ENCODE results near the gene LCN2. TPM values are rescaled to one million over a fixed set of nuclear protein-coding genes. Genes with fewer than 3 reads are reported as not detected.

Gene LCN2
- total and polyA plus RNA-seq, 9 of the 15 experiments (the other 6 are each of a cell fraction or from before 2014, with no cell fraction given), result 0.10 to 1.2 (median 0.44) TPM; not detected in 1

DNA sequence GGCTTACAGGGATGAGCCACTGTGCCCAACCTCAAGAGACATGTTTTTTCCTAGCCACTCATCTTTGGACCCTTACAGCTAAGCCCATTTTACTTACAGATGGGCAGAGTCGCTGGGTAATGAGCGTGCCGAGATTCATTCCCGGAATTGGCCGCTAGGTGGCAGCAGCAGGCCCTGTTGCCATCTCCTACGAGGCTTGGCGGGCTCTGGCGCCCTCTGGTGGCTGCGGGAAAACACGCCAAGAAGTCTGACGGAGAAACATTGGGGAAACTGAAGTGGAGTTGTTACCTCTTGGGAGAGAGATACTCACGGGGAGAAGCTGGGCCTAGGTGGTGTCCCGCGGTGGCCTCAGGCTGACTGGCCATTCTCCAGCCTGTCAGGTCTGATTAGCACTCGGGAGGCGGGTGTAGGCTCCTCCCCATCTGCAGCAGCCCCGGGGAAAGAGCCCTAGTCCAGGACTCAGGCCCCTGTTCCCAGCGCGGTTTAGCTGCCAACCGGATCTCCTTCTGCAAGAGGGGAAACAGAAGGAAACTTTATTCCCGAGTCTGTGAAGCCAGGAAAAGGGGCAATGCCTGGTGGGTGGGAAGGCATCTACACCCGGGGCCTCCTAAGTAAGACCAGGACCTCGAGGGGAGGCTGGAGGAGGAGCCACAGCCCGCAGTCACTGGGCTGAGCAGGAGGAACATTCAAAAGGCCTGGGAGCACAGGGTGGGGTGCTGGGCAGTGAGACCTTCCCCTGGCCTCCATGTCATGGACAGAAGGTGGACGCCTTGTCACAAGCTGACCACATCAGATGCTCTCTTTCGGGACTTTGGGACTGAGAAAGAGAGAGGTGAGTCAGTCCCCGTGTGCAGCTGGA lies 31.4 kb upstream of the LCN2 start (continued):
- TF ChIP-seq, protein P1, sequence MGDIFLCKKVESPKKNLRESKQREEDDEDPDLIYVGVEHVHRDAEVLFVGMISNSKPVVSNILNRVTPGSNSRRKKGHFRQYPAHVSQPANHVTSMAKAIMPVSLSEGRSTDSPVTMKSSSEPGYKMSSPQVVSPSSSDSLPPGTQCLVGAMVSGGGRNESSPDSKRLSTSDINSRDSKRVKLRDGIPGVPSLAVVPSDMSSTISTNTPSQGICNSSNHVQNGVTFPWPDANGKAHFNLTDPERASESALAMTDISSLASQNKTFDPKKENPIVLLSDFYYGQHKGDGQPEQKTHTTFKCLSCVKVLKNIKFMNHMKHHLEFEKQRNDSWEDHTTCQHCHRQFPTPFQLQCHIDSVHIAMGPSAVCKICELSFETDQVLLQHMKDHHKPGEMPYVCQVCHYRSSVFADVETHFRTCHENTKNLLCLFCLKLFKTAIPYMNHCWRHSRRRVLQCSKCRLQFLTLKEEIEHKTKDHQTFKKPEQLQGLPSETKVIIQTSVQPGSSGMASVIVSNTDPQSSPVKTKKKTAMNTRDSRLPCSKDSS (IDR thresholded peaks at IDR 0.05; ENCODE audit: low read depth, partially characterized antibody), result no peak
- no peak for TF ChIP-seq ZNF668 (CRISPR knock-in tag; IDR thresholded peaks at IDR 0.05)
- peak; percentile 50; the same call in 1 of the 2 replicates for TF ChIP-seq FOXJ2 (tag; IDR thresholded peaks at IDR 0.05)
- TF ChIP-seq, protein P2, sequence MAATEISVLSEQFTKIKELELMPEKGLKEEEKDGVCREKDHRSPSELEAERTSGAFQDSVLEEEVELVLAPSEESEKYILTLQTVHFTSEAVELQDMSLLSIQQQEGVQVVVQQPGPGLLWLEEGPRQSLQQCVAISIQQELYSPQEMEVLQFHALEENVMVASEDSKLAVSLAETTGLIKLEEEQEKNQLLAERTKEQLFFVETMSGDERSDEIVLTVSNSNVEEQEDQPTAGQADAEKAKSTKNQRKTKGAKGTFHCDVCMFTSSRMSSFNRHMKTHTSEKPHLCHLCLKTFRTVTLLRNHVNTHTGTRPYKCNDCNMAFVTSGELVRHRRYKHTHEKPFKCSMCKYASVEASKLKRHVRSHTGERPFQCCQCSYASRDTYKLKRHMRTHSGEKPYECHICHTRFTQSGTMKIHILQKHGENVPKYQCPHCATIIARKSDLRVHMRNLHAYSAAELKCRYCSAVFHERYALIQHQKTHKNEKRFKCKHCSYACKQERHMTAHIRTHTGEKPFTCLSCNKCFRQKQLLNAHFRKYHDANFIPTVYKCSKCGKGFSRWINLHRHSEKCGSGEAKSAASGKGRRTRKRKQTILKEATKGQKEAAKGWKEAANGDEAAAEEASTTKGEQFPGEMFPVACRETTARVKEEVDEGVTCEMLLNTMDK (IDR thresholded peaks at IDR 0.05; ENCODE audit: borderline replicate concordance, insufficient read depth, low read depth, low read length, poor library complexity, severe bottlenecking), result peak; percentile 98
- no peak for TF ChIP-seq EWSR1 (IDR thresholded peaks at IDR 0.05; ENCODE audit: borderline replicate concordance, low read depth, partially characterized antibody)
- peak; percentile 91; the same call in 1 of the 2 replicates for TF ChIP-seq FOXP1 (CRISPR knock-in tag; IDR thresholded peaks at IDR 0.05)
- TF ChIP-seq ASH1L (IDR thresholded peaks at IDR 0.05; ENCODE audit: borderline replicate concordance, low read depth, partially characterized antibody), result no peak
- TF ChIP-seq ZNF41 (CRISPR knock-in tag; conservative IDR thresholded peaks at IDR 0.05), result no peak
- TF ChIP-seq, protein P3, sequence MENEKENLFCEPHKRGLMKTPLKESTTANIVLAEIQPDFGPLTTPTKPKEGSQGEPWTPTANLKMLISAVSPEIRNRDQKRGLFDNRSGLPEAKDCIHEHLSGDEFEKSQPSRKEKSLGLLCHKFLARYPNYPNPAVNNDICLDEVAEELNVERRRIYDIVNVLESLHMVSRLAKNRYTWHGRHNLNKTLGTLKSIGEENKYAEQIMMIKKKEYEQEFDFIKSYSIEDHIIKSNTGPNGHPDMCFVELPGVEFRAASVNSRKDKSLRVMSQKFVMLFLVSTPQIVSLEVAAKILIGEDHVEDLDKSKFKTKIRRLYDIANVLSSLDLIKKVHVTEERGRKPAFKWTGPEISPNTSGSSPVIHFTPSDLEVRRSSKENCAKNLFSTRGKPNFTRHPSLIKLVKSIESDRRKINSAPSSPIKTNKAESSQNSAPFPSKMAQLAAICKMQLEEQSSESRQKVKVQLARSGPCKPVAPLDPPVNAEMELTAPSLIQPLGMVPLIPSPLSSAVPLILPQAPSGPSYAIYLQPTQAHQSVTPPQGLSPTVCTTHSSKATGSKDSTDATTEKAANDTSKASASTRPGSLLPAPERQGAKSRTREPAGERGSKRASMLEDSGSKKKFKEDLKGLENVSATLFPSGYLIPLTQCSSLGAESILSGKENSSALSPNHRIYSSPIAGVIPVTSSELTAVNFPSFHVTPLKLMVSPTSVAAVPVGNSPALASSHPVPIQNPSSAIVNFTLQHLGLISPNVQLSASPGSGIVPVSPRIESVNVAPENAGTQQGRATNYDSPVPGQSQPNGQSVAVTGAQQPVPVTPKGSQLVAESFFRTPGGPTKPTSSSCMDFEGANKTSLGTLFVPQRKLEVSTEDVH (IDR thresholded peaks at IDR 0.05; ENCODE audit: low read depth, partially characterized antibody), result peak; percentile 69
- TF ChIP-seq DIDO1 (tag; IDR thresholded peaks at IDR 0.05; ENCODE audit: low read depth), result no peak
- TF ChIP-seq POU5F1 (IDR thresholded peaks at IDR 0.05; ENCODE audit: borderline replicate concordance, low read depth, low read length, partially characterized antibody), result no peak
- TF ChIP-seq ESRRA (IDR thresholded peaks at IDR 0.05; ENCODE audit: borderline replicate concordance, low read depth), result peak; percentile 63; the same call in 1 of the 2 replicates
- TF ChIP-seq POLR2B (IDR thresholded peaks at IDR 0.05; ENCODE audit: low read depth, partially characterized antibody), result no peak
- TF ChIP-seq ZMIZ1 (IDR thresholded peaks at IDR 0.05; ENCODE audit: low read depth in 2 of 2, low read length in 2 of 2), result peak in 1 of 2 experiments; percentile 55; a peak in 1 of 4 replicates
- no peak for TF ChIP-seq SRF (CRISPR knock-in tag; IDR thresholded peaks at IDR 0.05)
